ENCODE measurements around the gene PPP2R2B. TPM values are rescaled to one million over a fixed set of nuclear protein-coding genes. Genes with fewer than 3 reads are reported as not detected.

PPP2R2B gene
- total RNA-seq, 1 experiment from 2014 or later = 9.1 TPM

DNA sequence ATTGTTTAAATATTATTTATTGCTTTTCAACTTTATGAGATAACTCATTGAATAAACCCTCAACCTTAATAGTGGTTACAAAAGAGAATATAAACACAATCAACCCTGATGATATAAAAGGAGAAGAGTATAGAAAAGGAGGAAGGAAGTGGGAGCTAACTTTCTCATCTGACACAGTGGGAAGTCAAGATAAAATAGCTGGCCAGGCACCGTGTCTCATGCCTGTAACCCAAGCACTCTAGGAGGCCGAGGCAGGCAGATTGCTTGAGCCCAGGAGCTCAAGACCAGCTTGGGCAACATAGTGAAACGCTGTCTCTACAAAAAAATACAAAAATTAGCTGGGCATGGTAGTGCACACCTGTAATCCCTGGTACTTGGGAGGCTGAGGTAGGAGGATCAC is 93.5 kb downstream of the PPP2R2B start:
- no peak for DNase-seq (ENCODE audit: low read depth)

DNA sequence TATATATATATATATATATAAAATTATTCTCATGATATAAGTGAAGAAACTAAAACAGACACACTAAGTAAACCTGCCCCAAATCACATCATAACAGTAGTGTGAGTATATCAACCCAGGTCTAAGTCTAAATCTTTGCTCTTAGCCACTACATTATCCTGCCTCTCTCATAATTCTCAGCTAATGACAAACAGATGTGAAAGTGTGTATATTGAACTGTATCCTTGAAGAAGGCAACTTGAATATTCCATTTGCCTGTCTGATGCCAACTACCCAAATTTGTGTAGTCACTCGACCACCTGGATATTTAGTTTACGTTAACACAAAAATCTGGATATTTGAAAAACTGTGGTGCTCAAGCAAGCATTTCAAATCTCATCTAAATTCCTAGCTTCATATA is 97.4 kb downstream of the PPP2R2B start:
- no peak for DNase-seq (ENCODE audit: low read depth)

DNA sequence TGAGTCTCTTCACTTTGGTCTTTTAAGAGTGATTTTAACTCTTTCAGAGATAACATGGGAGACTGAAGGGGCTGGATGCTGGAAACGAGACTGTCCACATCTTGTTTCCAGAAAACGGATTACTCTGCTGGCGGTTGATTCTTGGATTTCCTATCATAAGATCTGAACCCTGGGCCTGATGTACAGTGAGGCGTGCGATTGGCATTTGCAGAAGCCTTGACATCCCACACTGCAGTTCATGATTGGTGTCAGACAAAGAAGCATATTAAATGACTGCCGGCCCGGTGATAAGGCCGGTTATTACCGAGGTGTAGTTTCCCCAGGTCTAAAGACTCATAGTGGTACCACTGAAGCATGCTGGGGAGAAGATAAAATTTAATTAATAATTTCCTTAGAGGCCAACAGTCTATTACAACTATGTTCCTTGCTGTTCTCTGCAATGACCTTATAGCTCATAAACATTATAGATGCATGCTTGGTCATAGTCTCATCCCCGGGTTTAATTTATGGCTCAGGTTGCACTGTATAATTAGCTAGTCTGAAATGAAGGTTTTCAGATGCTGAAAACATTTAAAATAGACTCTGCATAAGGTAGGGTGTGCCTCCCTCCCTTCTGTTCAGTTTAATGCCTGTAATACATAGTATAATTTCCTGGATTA is 99.2 kb downstream of the PPP2R2B start:
- DNase-seq (ENCODE audit: low read depth) = no peak

DNA sequence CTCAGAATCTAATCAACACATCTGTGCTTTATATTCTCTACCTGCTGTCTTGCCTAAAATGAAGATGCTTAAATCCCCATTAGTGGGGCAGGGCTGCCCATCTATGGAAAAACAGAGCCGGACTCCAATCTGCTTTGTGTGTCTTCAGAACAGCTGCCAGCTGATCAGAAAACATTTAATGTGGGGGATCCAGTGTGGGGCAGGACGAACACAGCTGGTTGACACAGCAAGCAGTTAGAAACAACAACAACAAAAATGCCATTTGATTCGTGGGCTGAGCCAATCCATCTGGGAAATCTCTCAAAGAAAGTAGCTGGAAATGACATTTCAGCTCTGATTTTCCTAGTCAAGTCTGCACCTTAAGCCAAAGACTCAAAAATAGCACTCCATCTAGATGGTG is 99.8 kb downstream of the PPP2R2B start:
- no peak for DNase-seq (ENCODE audit: low read depth)

DNA sequence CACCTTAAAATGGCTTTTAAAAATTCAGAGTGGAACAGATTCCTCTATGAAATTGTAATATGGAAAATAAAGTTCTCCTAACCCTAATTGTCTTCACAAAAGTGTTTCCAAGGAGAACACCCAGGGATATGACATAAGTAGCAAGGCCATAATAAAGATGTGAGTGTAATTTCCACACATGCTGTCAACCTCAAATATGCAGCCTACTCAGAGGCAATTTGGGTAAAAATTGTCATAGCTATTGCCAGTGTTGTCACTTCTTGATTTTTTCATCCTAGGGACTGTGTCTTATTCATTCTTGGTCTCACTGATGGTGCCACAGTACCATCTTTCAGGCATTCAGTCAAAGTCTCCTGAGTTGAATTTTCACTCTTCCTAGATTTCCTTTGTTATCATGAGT is 100.3 kb downstream of the PPP2R2B start:
- no peak for DNase-seq (ENCODE audit: low read depth)

DNA sequence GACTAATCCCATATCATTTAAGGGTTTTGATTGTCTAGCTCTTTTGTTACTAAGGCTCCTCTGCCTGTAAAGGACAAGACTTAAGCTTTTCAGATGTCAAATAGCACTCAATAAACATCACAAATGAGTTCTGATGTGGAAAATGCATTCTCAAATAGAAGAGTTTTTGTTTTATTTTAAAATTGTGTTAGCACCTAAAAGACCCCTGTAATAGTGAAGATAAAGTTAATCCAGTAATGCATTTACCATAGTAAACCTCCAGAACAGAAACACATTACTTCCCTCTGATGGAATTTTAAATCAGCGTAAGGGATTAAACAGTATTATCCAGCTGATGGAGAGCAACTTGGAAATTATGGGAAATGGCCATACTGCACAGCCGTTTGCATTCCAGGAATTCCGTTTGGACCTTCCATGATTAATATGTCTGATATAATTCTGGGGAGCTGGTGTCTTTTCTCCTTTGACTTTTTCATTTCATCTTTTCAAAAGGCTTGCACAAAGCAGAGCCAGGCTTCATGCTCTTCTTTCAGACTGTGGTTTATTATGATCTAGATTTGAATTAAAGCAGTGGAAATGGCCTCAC is 105.6 kb downstream of the PPP2R2B start:
- no peak for DNase-seq (ENCODE audit: low read depth)

DNA sequence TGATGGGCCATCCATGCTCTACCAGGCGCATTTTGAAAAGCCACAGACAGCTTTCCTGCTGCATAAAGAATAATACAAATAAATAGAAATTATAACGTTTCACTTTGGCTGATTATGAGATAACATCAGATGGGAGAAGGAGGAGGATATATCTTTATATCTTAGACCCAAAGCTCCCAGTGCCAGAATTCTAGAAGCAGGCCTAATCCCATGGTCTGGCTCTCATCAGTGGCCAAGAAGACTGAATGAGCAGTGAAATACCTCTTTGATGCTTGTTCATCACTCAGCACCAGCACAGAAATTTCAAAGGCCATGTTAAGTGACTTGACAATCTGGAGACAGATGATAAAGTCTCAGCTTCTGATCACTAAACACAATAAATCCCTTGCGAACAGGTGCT is 107.6 kb downstream of the PPP2R2B start:
- DNase-seq (ENCODE audit: low read depth) = no peak

DNA sequence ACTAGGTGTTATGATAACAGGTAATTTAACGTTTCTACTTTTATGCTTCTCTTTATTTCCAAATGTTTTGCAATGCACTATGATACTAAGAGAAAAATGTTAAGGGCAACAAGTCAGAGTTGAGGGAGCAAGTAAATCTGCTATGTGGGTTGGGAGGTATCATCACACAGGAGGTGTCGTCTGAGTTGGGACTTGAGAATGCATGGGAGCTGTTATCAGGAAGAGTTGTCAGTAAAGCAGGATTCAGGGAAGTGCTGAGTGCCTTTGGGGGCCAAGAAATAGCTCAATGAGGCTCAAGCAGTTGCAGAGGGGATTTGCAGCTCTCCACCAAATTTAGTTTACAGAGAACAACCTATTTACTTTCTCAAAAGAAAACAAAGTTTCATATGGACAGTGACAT is 108.0 kb downstream of the PPP2R2B start:
- DNase-seq (ENCODE audit: low read depth) = no peak

DNA sequence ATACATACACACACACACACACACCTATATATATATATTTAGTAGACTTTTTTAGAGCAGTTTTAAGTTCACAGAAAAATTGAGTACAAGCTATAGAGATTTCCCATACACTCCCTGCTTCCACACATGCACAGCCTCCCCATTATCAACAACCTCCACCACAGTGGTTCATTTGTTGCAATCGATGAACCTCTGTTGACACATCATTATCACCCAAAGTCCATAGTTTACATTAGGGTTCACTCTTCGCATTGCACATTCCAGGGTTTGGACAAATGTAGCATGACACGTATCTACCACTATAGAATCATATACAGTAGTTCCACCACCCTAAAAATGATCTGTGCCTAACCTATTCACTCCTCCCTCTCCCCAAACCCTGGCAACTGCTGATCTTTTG is 111.0 kb downstream of the PPP2R2B start:
- no peak for DNase-seq (ENCODE audit: low read depth)

DNA sequence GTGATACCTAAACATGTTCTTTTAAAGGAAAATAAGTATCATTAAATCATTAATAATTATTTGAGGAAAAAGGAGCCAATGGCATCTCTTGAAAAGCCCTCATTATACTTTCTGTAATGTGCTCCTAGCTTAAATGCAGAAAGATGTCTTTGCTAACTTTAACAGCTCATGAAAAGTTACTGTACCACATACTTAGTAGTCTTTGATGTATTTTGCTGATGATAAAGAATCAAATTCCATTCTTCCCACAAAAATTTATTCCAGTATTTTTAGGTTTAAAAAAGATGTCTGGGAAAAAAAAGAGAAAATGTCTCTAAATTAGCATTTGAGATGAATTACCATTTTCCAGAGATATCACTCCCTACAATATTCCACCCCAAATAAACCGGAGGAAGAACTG is 112.5 kb downstream of the PPP2R2B start:
- DNase-seq (ENCODE audit: low read depth) = no peak

DNA sequence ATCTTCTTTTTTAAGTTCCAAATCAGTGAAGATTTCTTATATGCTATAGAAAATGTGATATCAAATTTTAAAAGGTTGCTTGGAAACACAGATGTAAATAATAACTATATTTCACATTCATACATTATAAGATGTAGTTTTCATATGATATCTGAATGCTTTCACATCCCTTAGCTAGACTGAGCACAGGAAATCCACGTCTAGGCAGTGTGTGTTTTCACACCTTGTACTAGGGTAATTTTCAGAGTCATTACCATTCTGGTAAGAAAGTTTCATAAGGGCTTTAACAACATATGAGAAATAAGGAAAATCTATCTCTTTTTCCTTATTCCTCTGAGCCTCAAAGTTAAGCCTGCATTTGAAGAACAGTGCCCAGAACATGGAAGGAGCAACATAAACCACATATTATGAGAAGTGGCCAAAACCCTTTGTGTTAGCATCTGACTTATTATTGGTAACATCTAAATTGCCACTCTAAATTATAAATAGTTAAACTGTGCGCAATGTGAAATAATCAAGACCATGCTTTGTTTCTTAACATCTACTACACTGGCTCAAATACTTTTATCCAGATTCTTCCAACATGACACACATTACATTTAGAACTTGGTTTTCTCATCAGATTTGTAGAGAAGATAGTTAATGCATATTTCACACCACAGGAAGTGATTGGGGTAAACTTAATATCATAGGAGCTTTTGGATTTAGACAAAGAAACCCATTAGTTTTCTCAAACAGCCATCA is 113.3 kb downstream of the PPP2R2B start:
- no peak for DNase-seq (ENCODE audit: low read depth)

DNA sequence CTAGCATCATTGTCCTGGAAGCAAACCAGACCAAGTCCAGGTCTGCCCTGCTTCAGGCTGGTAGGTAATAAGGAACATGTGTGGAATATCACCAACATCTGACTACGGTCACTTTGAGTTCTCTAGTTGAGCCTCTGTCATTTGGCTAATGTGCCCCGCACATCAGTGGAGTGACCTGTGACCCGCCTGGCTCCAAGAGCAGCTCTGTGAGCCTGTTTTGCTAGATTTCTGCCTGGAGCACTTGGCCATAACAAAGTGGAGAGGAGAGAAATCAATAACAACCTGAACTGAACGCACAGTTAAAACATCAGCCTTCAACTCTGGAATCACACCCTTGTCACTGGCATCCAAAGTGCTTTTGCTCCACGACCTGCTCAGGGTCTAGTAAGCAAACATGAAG is 115.7 kb downstream of the PPP2R2B start:
- DNase-seq (ENCODE audit: low read depth) = no peak

DNA sequence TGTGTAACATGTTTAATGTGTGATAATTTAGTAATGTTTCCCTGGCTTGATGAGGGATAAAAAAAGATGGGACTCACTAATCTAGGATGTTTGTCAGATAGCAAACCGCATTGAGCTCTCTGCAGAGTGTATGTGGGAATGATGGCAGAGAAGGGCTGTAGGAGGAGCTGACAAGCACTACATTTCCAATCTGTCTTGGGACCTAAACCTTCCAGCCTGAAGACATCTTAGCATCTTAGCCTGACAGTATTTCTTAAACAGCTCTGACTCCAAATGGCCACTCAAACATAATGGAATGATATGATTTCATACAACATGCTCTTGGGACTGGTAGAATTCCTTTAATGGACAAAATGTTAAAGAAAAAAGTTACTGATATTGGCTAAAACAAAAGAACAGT is 116.7 kb downstream of the PPP2R2B start:
- DNase-seq (ENCODE audit: low read depth) = no peak

DNA sequence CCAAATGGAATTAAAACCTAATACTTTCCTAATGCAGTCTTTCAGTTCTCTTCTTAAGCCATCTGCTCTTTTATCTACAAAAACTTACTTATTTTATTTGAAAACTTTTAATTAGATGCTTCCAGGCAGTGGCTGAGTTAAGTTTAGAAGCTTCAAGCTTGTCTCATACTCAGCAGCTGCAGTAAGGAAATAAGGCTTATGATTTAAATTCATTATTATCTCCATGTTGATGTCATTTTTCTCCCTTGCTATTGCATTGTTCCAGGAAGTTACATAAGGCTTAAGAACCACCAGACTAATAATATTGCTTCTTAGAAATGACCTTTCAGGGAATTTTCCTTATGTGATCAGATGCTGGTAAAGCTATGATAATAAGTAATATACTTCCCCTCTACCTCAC is 119.6 kb downstream of the PPP2R2B start:
- DNase-seq (ENCODE audit: low read depth) = no peak

DNA sequence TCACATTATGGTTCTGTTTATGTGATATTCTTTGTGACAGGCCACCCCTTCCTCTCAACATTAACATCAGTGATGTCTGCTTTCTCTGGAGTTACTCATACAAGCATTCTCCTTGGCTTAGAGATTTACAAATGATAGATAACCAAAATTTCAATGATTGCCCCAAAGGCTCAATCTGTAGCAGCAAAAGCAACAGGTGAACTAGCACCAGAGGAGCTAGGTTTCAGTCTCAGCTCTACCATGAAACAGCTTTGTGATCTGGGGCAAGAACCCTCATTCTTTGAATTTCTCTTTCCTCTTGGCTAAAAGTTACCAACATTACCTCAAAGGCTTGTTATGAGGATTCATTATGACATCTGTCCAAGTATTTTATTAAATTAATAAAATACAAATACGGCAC is 120.5 kb downstream of the PPP2R2B start:
- no peak for DNase-seq (ENCODE audit: low read depth)

DNA sequence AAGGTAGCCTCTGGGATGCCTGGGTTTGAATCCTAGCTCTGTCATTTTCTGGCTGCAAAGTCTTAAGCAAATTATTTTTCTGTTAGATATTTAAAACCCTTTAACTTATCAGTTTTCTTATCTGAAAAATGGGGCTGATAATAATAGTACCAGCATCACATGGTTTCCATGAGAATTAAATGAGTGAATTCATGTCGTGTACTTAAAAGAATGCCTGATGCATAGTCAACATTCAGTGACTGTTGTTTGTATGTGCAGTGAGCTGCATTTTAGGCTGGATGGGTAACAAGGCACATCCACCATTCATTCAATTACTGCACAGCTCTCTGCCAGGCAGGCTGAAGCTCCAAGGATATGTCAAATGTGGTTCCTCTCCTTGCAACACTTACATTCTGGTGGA is 122.0 kb downstream of the PPP2R2B start:
- no peak for DNase-seq (ENCODE audit: low read depth)

DNA sequence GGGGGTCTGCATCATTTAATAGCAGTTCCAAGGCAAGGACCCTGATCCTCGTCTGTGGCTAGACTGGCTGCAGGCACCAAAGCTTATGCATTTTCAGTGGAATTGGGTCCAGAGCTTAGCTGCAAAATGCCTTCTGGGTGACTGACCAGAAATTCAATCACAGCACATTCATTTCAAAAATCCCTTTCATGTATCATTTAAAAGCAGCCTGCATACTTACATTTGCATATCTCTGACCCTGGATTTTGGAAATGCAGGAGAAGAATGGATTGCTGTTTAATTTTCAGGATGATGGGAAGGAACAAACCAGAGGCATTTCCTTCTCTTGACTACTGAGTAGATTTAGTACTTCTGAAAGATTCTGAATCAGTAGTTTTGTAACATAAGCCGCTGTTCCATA is 122.8 kb downstream of the PPP2R2B start:
- DNase-seq (ENCODE audit: low read depth) = no peak

DNA sequence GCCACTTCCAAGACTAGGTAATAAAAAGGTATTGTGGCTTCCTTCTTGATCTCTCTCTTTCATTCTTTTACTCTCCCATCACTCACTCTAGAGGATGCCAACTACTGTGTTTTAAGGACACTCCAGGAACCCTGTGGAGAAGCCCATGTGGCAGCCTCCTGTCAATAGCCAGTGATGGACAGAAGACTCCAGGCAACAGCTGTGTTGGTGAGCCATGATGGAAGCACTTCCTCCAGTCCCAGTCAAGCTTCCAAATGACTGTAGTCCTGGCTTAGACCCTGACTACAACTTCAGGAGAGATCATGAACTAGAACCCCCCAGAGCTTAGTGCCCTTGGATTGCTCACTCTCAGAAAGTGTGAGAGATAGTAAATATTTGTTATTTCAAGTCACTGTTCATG is 123.9 kb downstream of the PPP2R2B start:
- no peak for DNase-seq (ENCODE audit: low read depth)

DNA sequence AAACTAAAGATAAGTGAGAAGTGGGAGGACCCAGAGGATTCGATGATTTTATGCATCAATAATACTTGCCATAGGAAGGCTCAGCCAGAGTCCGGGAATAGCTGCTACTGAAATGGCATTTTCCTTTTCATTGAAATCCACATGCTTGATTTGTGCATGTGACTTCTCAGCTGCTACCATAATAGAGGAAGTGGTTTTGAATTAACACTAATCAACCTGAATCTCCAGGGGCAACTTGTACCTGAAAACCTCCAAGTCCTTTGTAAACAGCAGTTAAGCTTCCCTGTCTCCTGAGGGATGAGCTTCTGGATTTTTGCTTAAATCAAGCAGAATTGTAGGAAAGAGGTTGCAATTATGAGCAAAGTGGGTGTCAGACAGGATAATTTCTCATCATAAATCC is 124.9 kb downstream of the PPP2R2B start:
- no peak for DNase-seq (ENCODE audit: low read depth)

DNA sequence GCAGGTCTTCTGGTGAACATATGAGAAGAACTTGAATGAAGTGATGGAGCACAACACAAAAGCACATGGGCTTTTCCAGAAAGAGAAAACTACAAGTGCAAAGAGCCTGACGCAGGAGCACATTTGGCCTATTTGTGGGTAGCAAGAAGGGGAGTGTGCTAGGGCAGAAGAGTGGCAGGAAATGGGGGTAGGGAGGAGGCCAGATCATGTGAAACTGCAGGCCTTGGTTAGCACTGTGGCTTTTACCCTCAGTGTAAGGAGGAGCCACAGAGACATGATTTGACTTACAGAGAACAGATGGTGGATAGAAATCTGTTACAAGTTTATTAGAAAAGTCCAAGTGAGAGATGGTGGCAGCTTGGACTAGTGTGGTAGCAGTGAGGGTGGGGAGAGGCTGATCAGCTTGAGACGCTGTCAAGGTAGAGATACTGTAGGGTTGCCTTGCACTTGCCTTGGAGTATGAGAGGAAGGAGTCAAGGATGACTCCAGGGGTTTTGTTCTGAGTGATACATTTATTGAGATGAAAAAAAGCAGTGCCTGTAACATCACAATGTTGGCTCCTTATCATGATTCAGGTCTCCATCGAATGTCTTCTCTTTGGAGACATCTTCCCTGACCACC is 126.7 kb downstream of the PPP2R2B start:
- no peak for DNase-seq (ENCODE audit: low read depth)

DNA sequence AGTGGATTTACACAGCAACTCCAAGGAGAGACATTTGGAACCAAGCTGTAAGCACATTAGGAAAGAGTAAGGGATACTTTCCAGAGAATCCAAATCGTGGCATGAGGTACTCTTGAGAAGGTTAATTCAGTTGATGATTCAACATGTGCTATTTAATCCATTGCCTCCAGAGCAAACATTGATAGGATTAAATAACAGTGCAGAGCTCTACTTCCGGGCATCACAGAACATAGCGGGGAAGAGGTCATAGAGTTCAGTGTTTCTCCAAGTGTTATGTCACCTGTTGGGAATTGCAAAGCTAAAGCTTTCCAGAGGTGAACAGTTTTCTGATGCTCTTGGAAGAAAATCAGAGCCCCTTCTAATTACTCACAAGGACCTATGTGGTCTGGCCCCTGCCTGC is 127.5 kb downstream of the PPP2R2B start:
- DNase-seq (ENCODE audit: low read depth) = peak; percentile 59

DNA sequence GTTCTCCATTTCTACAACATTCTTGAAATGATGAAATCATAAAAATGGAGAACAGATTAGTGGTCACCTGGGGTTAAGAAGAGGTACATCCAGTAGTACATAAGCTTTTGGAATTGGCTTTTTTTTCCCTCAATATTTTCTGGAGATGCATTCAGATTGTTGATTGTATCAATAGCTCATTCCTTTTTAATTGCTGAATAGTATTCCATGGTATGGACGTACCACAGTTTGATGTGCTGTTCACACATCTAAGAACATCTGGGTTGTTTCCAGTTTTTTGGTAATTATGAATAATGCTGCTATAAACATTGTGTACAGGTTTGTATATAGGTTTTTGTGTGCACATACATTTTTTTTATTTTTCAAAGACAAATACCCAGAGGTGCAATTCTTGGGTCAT is 130.0 kb downstream of the PPP2R2B start:
- DNase-seq (ENCODE audit: low read depth) = no peak
